B cell (primary cell): ENCODE data around the gene OR6M1.

Source experiments
- EZH2 ChIP-seq: IDR thresholded peaks from 2 replicates; pipeline ENCODE4 v1.6.1; 2012; ENCODE audit warnings: borderline replicate concordance, low read depth, mild to moderate bottlenecking, moderate library complexity, low read length; ENCODE audit not compliant: insufficient read depth, poor library complexity, severe bottlenecking
- TF ChIP-seq, protein P1 (sequence below): fragments of 200-600 bp; IDR thresholded peaks from one replicate; pipeline ENCODE4 v1.8.0; 2022; ENCODE audit warnings: antibody characterized with exemption, mild to moderate bottlenecking

- TF ChIP-seq, protein P1, sequence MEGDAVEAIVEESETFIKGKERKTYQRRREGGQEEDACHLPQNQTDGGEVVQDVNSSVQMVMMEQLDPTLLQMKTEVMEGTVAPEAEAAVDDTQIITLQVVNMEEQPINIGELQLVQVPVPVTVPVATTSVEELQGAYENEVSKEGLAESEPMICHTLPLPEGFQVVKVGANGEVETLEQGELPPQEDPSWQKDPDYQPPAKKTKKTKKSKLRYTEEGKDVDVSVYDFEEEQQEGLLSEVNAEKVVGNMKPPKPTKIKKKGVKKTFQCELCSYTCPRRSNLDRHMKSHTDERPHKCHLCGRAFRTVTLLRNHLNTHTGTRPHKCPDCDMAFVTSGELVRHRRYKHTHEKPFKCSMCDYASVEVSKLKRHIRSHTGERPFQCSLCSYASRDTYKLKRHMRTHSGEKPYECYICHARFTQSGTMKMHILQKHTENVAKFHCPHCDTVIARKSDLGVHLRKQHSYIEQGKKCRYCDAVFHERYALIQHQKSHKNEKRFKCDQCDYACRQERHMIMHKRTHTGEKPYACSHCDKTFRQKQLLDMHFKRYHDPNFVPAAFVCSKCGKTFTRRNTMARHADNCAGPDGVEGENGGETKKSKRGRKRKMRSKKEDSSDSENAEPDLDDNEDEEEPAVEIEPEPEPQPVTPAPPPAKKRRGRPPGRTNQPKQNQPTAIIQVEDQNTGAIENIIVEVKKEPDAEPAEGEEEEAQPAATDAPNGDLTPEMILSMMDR: no peak
- TF ChIP-seq EZH2: no peak
Measured at GRCh38 chr11:123852321-123852720, 46.2 kb upstream of the OR6M1 start.
